GM23248 (cell line): Measurements from ENCODE around the gene TRIP12.

Source experiments
- EZH2 ChIP-seq: fragments of 200-600 bp; sonication (generic); IDR thresholded peaks from 2 replicates; pipeline ENCODE4 v1.6.1; 2018; ENCODE audit warnings: antibody characterized with exemption, mild to moderate bottlenecking; ENCODE audit not compliant: insufficient read depth, poor library complexity, severe bottlenecking
- EZH2phosphoT487 ChIP-seq: fragments of 200-600 bp; sonication (generic); IDR thresholded peaks from 2 replicates; pipeline ENCODE4 v1.6.1; 2018; ENCODE audit warnings: antibody characterized with exemption, moderate library complexity, mild to moderate bottlenecking, low read depth; ENCODE audit not compliant: insufficient read depth

- TF ChIP-seq EZH2phosphoT487 (no peak), EZH2 (no peak)
Observed at GRCh38 chr2:229725716-229726574, 195.9 kb downstream of the TRIP12 start.
